Stimulated activated naive CD4-positive, alpha-beta T cell (primary cell): ENCODE measurements around the gene CEACAM21.
A peak's percentile ranks its signal among the peaks of the same experiment; 100 is the strongest.
"Not testable (repeated sequence)": the region's sequence is repeated elsewhere in the genome, so short reads cannot be mapped to it uniquely, and the experiment has no call there.

ENCODE experiments used
- DNase-seq, 6 experiments: peaks; one replicate each; lab custom pipeline; 2025; lab: John Stamatoyannopoulos, UW

CEACAM21 gene

GRCh38 chr19:41548954-41549688 is 26.8 kb upstream of the CEACAM21 start:
- peak; percentile 33 to 79 (median 72) for DNase-seq

- DNase-seq, result peak in 1 of 6 experiments; percentile 19
Observed at GRCh38 chr19:41549884-41550283, 26.1 kb upstream of the CEACAM21 start.

GRCh38 chr19:41551212-41551610 is 24.8 kb upstream of the CEACAM21 start:
- peak in 1 of 6 experiments; percentile 16 for DNase-seq

- no peak for DNase-seq
Observed at GRCh38 chr19:41551711-41552110, 24.3 kb upstream of the CEACAM21 start.

GRCh38 chr19:41552558-41552957 is 23.4 kb upstream of the CEACAM21 start:
- DNase-seq, result peak in 2 of 6 experiments; percentile 33 to 40

- no peak for DNase-seq
Observed at GRCh38 chr19:41553804-41554203, 22.2 kb upstream of the CEACAM21 start.

- peak in 5 of 6 experiments; percentile 31 to 68 (median 62) for DNase-seq
Observed at GRCh38 chr19:41554907-41555306, 21.1 kb upstream of the CEACAM21 start.

GRCh38 chr19:41555748-41556147 is 20.2 kb upstream of the CEACAM21 start:
- DNase-seq, result peak in 1 of 6 experiments; percentile 22

GRCh38 chr19:41563854-41564514 is 12.0 kb upstream of the CEACAM21 start:
- DNase-seq, result peak; percentile 49 to 75 (median 66)

- DNase-seq, result peak in 3 of 6 experiments; percentile 28 to 33 (median 29)
Observed at GRCh38 chr19:41564515-41565378, 11.2 kb upstream of the CEACAM21 start.

GRCh38 chr19:41565379-41565720 is 10.6 kb upstream of the CEACAM21 start:
- DNase-seq, result peak; percentile 19 to 38 (median 30)

GRCh38 chr19:41566001-41566400 is 10.0 kb upstream of the CEACAM21 start:
- no peak for DNase-seq

GRCh38 chr19:41569481-41570150 is 6.3 kb upstream of the CEACAM21 start:
- DNase-seq, result no peak

GRCh38 chr19:41570179-41570578 is 5.8 kb upstream of the CEACAM21 start:
- DNase-seq, result no peak

GRCh38 chr19:41570639-41571112 is 5.3 kb upstream of the CEACAM21 start:
- DNase-seq, result peak; percentile 63 to 86 (median 81)

- no peak for DNase-seq
Observed at GRCh38 chr19:41577144-41577830, 1.3 kb downstream of the CEACAM21 start.

- DNase-seq, result no peak
Observed at GRCh38 chr19:41577833-41578232, 1.9 kb downstream of the CEACAM21 start.

- DNase-seq, result no peak
Observed at GRCh38 chr19:41578886-41579285, 2.9 kb downstream of the CEACAM21 start.

GRCh38 chr19:41581068-41581467 is 5.1 kb downstream of the CEACAM21 start:
- not testable (repeated sequence) for DNase-seq

GRCh38 chr19:41582577-41583182 is 6.7 kb downstream of the CEACAM21 start:
- not testable (repeated sequence) for DNase-seq
